UCSD-AML1 (cell line): Measurements from ENCODE around the gene ULK3.

Experiments used
- DNase-seq: peaks from one replicate; lab custom pipeline; 2025; ENCODE audit not compliant: unreplicated experiment; lab: John Stamatoyannopoulos, UW

The ULK3 gene

GRCh38 chr15:74787251-74788041 is 55.5 kb downstream of the ULK3 start:
- peak; percentile 93 for DNase-seq

- peak; percentile 52 for DNase-seq
Measured at GRCh38 chr15:74786551-74787165, 56.3 kb downstream of the ULK3 start.
